HG02938 (cell line): ENCODE measurements around the gene GLI3.

Source experiments
- ATAC-seq: cut with Tn5 transposase; IDR thresholded peaks from one replicate; pipeline ENCODE4 v1.9.1; 2021; ENCODE audit warnings: mild to moderate bottlenecking, moderate library complexity; ENCODE audit not compliant: unreplicated experiment

Gene GLI3

GRCh38 chr7:42083284-42083683 is 153.7 kb downstream of the GLI3 start:
- ATAC-seq: no peak

GRCh38 chr7:42082144-42082543 is 154.9 kb downstream of the GLI3 start:
- ATAC-seq: no peak

- no peak for ATAC-seq
Observed at GRCh38 chr7:42081671-42082070, 155.3 kb downstream of the GLI3 start.

GRCh38 chr7:42080841-42081586 is 156.0 kb downstream of the GLI3 start:
- ATAC-seq: no peak

GRCh38 chr7:42077271-42078135 is 159.5 kb downstream of the GLI3 start:
- no peak for ATAC-seq

- no peak for ATAC-seq
Observed at GRCh38 chr7:42076870-42077269, 160.1 kb downstream of the GLI3 start.

GRCh38 chr7:42075418-42075817 is 161.6 kb downstream of the GLI3 start:
- ATAC-seq: no peak

GRCh38 chr7:42074076-42074475 is 162.9 kb downstream of the GLI3 start:
- ATAC-seq: no peak

- ATAC-seq: no peak
Observed at GRCh38 chr7:42071372-42072261, 165.4 kb downstream of the GLI3 start.

- ATAC-seq: no peak
Observed at GRCh38 chr7:42070068-42070467, 166.9 kb downstream of the GLI3 start.

GRCh38 chr7:42069590-42069989 is 167.4 kb downstream of the GLI3 start:
- ATAC-seq: no peak

GRCh38 chr7:42068554-42069280 is 168.3 kb downstream of the GLI3 start:
- no peak for ATAC-seq

- no peak for ATAC-seq
Observed at GRCh38 chr7:42065942-42066341, 171.1 kb downstream of the GLI3 start.

- ATAC-seq: no peak
Observed at GRCh38 chr7:42065015-42065414, 172.0 kb downstream of the GLI3 start.

- no peak for ATAC-seq
Observed at GRCh38 chr7:42064534-42064933, 172.5 kb downstream of the GLI3 start.

GRCh38 chr7:42059275-42059674 is 177.7 kb downstream of the GLI3 start:
- ATAC-seq: no peak

- ATAC-seq: no peak
Observed at GRCh38 chr7:42057331-42057730, 179.7 kb downstream of the GLI3 start.

GRCh38 chr7:42055171-42055570 is 181.8 kb downstream of the GLI3 start:
- ATAC-seq: no peak

- no peak for ATAC-seq
Observed at GRCh38 chr7:42053834-42054233, 183.2 kb downstream of the GLI3 start.

- ATAC-seq: no peak
Observed at GRCh38 chr7:42049761-42050160, 187.2 kb downstream of the GLI3 start.
